SK-N-MC (cell line): Measurements from ENCODE around the gene DNAI7.

Source experiments
- DNase-seq: peaks from one replicate; pipeline ENCODE4 v3.0.0-alpha.2; 2011; ENCODE audit warnings: low read depth, low spot score
- H3K27ac ChIP-seq: fragments of 200-600 bp; sonication (generic); 2 replicates; pipeline ENCODE4 v1.5.1; 2016; ENCODE audit warnings: mixed run types
- H3K36me3 ChIP-seq: fragments of 200-600 bp; sonication (generic); 2 replicates; pipeline ENCODE4 v1.6.1; 2017; ENCODE audit warnings: antibody characterized with exemption, low read length, mixed read lengths; ENCODE audit not compliant: insufficient read depth
- H3K4me3 ChIP-seq: fragments of 200-600 bp; sonication (generic); 2 replicates; pipeline ENCODE4 v1.5.1; 2016
- H3K9ac ChIP-seq: fragments of 200-600 bp; sonication (generic); 2 replicates; pipeline ENCODE4 v1.8.0; 2017; ENCODE audit warnings: mixed run types, mixed read lengths; ENCODE audit not compliant: insufficient read length
- H3K9me3 ChIP-seq: fragments of 200-600 bp; sonication (generic); 2 replicates; pipeline ENCODE4 v1.6.1; 2017; ENCODE audit warnings: low read depth, mild to moderate bottlenecking, antibody characterized with exemption, low read length, moderate library complexity, mixed read lengths
- EZH2 ChIP-seq: fragments of 200-600 bp; sonication (generic); IDR thresholded peaks from one replicate; pipeline ENCODE4 v1.6.1; 2017; ENCODE audit warnings: antibody characterized with exemption
- FOXP2 ChIP-seq: optimal IDR thresholded peaks from 2 replicates; pipeline ENCODE3; 2011; ENCODE audit warnings: mild to moderate bottlenecking, moderate library complexity; ENCODE audit not compliant: insufficient read depth; ENCODE audit errors: extremely low read length, control extremely low read depth
- POLR2AphosphoS5 ChIP-seq: IDR thresholded peaks from 2 replicates; pipeline ENCODE4 v1.6.1; 2012; ENCODE audit warnings: mild to moderate bottlenecking, low read depth, low read length, borderline replicate concordance

DNAI7 gene, protein sequence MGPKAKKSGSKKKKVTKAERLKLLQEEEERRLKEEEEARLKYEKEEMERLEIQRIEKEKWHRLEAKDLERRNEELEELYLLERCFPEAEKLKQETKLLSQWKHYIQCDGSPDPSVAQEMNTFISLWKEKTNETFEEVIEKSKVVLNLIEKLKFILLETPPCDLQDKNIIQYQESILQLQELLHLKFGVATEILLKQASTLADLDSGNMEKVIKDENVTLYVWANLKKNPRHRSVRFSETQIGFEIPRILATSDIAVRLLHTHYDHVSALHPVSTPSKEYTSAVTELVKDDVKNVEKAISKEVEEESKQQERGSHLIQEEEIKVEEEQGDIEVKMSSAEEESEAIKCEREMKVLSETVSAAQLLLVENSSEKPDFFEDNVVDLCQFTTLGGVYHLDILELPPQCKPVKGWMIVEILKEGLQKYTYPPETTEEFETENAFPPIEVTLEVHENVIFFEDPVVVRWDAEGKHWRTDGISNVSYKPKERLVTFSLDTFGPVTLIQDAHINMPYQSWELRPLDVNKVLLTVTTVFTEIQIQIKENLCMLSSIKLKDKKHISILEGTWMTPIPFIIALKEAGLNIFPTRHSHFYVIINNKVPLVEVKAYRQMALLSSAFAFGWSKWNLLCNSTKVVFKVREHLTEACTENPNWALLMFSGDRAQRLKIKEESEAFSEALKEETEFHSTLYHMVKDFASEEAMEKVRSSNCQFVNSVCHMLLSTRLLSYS

DNA sequence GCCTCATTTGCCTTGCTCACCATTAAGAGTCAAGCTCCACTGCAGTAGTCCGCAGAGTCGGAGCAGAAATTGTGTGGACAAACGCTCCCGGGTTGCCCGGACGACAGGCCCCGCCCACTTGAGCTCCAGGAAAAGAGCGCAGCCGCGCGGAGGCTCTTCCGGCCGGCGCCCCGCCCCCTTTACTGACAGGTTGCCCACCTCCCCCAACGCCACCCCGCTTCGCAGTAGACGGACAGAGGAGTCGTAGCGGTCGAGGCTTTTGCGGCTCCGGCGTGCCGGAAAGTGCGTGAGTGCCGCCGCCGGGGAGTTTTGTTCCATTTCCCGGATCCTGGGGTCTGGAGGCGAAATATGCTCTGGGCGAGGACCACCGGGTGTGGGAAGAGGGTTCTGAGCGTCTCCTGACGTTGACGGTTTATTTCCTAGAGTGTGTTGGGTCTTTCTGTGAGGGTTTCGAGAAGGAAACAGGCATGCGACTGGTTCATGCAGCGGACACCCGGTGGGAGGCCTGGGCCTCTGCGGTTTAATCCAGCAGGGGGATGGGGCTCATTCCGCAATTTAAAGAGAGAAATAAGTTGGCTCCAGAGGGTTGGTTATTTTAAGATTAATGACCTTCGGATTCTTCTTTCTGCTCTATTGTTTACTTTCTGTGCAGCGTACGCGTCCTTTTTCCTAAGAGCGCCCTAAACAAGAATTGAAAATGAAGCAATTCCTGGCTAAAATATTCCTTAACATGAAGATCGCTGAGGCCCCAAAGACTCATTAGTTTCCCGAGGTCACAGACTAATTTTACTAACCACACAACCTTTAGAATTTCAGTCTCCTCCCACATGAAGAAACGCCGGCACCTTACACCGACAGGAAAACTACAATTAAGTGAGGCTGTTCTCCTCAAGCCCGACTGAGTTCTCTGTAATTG is at the start of gene DNAI7, which contains the start of gene ETFRF1:
Gene DNAI7, minus strand, starts transcription at position 105 of the 916 bp plus-strand sequence. Its CDS starts 82 bp downstream, at position 23.
Gene ETFRF1, plus strand, starts transcription at position 182 of the 916 bp plus-strand sequence. CDS start 8,720 bp downstream, outside the sequence.
- Histone ChIP-seq H3K9me3 (no peaks in the 10 kb centered on the region), H3K4me3 (peak within 1 kb of the TSS; percentile 87), H3K9ac (peak within 1 kb of the TSS; percentile 75), H3K27ac (peak within 1 kb of the TSS; percentile 37; the same call in 1 of the 2 replicates), H3K36me3 (no peaks in the 10 kb centered on the region)
- no peak for TF ChIP-seq FOXP2
- peak; percentile 86 for TF ChIP-seq POLR2AphosphoS5
- no peak for TF ChIP-seq EZH2
- peak; percentile 37 for DNase-seq

DNA sequence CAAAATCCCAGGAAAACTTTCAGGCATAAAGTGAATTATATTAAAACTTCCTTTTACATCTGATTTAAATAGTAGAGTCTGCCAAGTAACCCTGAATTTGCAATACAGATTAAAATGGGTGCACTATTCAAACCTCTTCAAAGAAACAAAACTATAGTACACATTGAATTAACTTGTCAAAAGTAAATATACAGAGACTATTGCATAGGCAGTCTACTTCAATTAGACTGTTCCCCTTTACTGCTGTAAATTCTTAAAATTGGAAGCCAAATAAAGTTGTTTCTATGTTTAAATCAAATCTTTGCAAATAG is 48.7 kb upstream of the DNAI7 start:
- H3K9ac ChIP-seq, result no peak overlapping the region
- no peak for DNase-seq
- no peak for TF ChIP-seq POLR2AphosphoS5
- TF ChIP-seq EZH2, result no peak
- no peak for TF ChIP-seq FOXP2
- H3K27ac ChIP-seq, result no peak overlapping the region
- H3K9me3 ChIP-seq, result no peaks in the 10 kb centered on the region
- H3K4me3 ChIP-seq, result no peak overlapping the region
- H3K36me3 ChIP-seq, result peaks cover 35% of the 10 kb centered on the region

GRCh38 chr12:25242981-25243679 is 48.2 kb upstream of the DNAI7 start:
- no peak overlapping the region for H3K27ac ChIP-seq
- no peak overlapping the region for H3K9ac ChIP-seq
- no peak for TF ChIP-seq FOXP2
- no peak for TF ChIP-seq EZH2
- no peak for TF ChIP-seq POLR2AphosphoS5
- peaks cover 31% of the 10 kb centered on the region for H3K36me3 ChIP-seq
- no peaks in the 10 kb centered on the region for H3K9me3 ChIP-seq
- no peak overlapping the region for H3K4me3 ChIP-seq
- no peak for DNase-seq

- H3K4me3 ChIP-seq, result no peak overlapping the region
- peak overlapping the region; percentile 28; the same call in 1 of the 2 replicates for H3K27ac ChIP-seq
- H3K36me3 ChIP-seq, result peaks cover 39% of the 10 kb centered on the region
- peak; percentile 32 for DNase-seq
- TF ChIP-seq EZH2, result no peak
- TF ChIP-seq FOXP2, result no peak
- TF ChIP-seq POLR2AphosphoS5, result no peak
- no peak overlapping the region for H3K9ac ChIP-seq
- H3K9me3 ChIP-seq, result no peaks in the 10 kb centered on the region
Measured at GRCh38 chr12:25241167-25242020, 46.4 kb upstream of the DNAI7 start.

GRCh38 chr12:25236626-25237025 is 41.7 kb upstream of the DNAI7 start:
- H3K27ac ChIP-seq, result no peak overlapping the region
- no peak overlapping the region for H3K4me3 ChIP-seq
- no peaks in the 10 kb centered on the region for H3K9me3 ChIP-seq
- peaks cover 27% of the 10 kb centered on the region for H3K36me3 ChIP-seq
- no peak overlapping the region for H3K9ac ChIP-seq
- no peak for DNase-seq
- TF ChIP-seq FOXP2 (no peak), POLR2AphosphoS5 (no peak), EZH2 (no peak)

GRCh38 chr12:25236190-25236589 is 41.2 kb upstream of the DNAI7 start:
- no peak overlapping the region for H3K9ac ChIP-seq
- no peak overlapping the region for H3K27ac ChIP-seq
- DNase-seq, result no peak
- peaks cover 24% of the 10 kb centered on the region for H3K36me3 ChIP-seq
- TF ChIP-seq FOXP2 (no peak), POLR2AphosphoS5 (no peak), EZH2 (no peak)
- no peaks in the 10 kb centered on the region for H3K9me3 ChIP-seq
- no peak overlapping the region for H3K4me3 ChIP-seq

- Histone ChIP-seq H3K9ac (no peak overlapping the region), H3K27ac (no peak overlapping the region), H3K4me3 (no peak overlapping the region), H3K36me3 (peaks cover 6% of the 10 kb centered on the region), H3K9me3 (no peaks in the 10 kb centered on the region)
- no peak for DNase-seq
- TF ChIP-seq FOXP2 (no peak), POLR2AphosphoS5 (no peak), EZH2 (no peak)
Measured at GRCh38 chr12:25213338-25213737, 18.4 kb upstream of the DNAI7 start.
